ENCODE data around the gene ENOPH1.
A peak's percentile ranks its signal among the peaks of the same experiment; 100 is the strongest.
"Not testable (repeated sequence)": the region's sequence is repeated elsewhere in the genome, so short reads cannot be mapped to it uniquely, and the experiment has no call there.

The ENOPH1 gene

GRCh38 chr4:82473621-82474164, 43.3 kb downstream of the ENOPH1 start:
- no peak for DNase-seq

GRCh38 chr4:82475931-82476330, 45.5 kb downstream of the ENOPH1 start:
- DNase-seq: not testable (repeated sequence)

- not testable (repeated sequence) for DNase-seq
Measured at GRCh38 chr4:82477469-82477868, 47.1 kb downstream of the ENOPH1 start.

GRCh38 chr4:82479562-82479961, 49.2 kb downstream of the ENOPH1 start:
- DNase-seq: no peak

- DNase-seq: no peak
Measured at GRCh38 chr4:82480771-82481505, 50.5 kb downstream of the ENOPH1 start.

- DNase-seq: no peak
Measured at GRCh38 chr4:82481506-82481840, 51.1 kb downstream of the ENOPH1 start.

GRCh38 chr4:82482387-82482786, 52.0 kb downstream of the ENOPH1 start:
- no peak for DNase-seq

- no peak for DNase-seq
Measured at GRCh38 chr4:82484996-82485783, 54.8 kb downstream of the ENOPH1 start.

GRCh38 chr4:82489076-82489475, 58.7 kb downstream of the ENOPH1 start:
- no peak for DNase-seq

GRCh38 chr4:82489987-82490386, 59.6 kb downstream of the ENOPH1 start:
- no peak for DNase-seq

GRCh38 chr4:82491251-82491960, 61.0 kb downstream of the ENOPH1 start:
- DNase-seq: peak; percentile 66

GRCh38 chr4:82493721-82494425, 63.5 kb downstream of the ENOPH1 start:
- DNase-seq: no peak

GRCh38 chr4:82495666-82496065, 65.3 kb downstream of the ENOPH1 start:
- DNase-seq: no peak

GRCh38 chr4:82496349-82496748, 66.0 kb downstream of the ENOPH1 start:
- no peak for DNase-seq

GRCh38 chr4:82499738-82500434, 69.5 kb downstream of the ENOPH1 start:
- DNase-seq: peak; percentile 13

GRCh38 chr4:82500435-82501153, 70.2 kb downstream of the ENOPH1 start:
- peak; percentile 93 for DNase-seq

- no peak for DNase-seq
Measured at GRCh38 chr4:82501154-82501442, 70.7 kb downstream of the ENOPH1 start.

GRCh38 chr4:82508011-82508410, 77.6 kb downstream of the ENOPH1 start:
- DNase-seq: no peak

GRCh38 chr4:82508806-82509428, 78.5 kb downstream of the ENOPH1 start:
- no peak for DNase-seq

GRCh38 chr4:82510216-82510615, 79.8 kb downstream of the ENOPH1 start:
- DNase-seq: no peak
